ENCODE data around the gene XBP1. TPM values are rescaled to one million over a fixed set of nuclear protein-coding genes. Genes with fewer than 3 reads are reported as not detected.

The XBP1 gene
- total and polyA plus RNA-seq, 2 experiments from 2014 or later: 95.1 to 195 TPM

DNA sequence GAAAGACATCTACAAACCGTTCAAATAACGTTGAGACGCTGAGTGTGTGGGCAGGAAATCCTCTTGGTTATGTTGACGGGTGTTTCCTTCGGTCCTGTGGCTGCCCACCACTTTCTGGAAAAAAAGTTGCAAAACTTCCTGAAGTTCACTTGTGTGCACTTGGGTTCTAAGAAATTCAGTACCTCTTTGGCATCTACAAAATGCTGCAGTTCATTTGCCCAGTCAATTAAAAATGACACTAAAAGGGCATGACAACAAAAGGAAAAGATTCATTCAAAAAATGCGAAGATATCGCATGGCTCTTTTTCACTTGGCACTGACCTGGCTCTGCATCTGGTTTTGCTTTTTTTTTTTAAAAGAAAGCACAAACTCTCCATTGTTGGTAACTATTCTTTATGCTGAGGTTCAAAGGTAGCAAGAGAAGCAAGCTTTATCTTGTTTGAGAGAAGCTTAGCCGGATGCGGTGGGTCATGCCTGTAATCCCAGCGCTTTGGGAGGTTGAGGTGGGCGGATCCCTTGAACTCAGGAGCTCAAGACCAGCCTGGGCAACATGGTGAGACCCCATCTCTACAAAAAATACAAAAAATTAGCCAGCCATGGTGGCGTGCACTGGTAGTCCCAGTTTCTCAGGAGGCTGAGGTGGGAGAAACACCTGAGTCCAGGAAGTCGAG, 10.6 kb upstream of the XBP1 start:
- H2AFZ ChIP-seq: no peak overlapping the region
- no peak for DNase-seq (ENCODE audit: low spot score)
- no peak for ATAC-seq
- H3K79me2 ChIP-seq (replicated peaks; ENCODE audit: insufficient read depth): peaks cover 10% of the 10 kb centered on the region; the same call in 1 of the 2 replicates
- Mint-ChIP-seq H3K4me3 (no peak overlapping the region), H3K4me1 (peaks cover 4% of the 10 kb centered on the region), H3K9me3 (no peaks in the 10 kb centered on the region), H3K36me3 (ENCODE audit: low read depth) (peaks cover 4% of the 10 kb centered on the region; the same call in 2 of the 3 replicates), H3K27me3 (ENCODE audit: insufficient read depth, low read depth, poor library complexity) (peaks cover 9% of the 10 kb centered on the region), H3K27ac (no peak overlapping the region)
- 0 out of 2 replicates have a peak, but pooled peaks cover 4% of the 10 kb centered on the region for H3F3A ChIP-seq (replicated peaks; ENCODE audit: low read depth)
- H4K20me1 ChIP-seq (replicated peaks; ENCODE audit: insufficient read depth): no peaks in the 10 kb centered on the region
- TF ChIP-seq, protein P1, sequence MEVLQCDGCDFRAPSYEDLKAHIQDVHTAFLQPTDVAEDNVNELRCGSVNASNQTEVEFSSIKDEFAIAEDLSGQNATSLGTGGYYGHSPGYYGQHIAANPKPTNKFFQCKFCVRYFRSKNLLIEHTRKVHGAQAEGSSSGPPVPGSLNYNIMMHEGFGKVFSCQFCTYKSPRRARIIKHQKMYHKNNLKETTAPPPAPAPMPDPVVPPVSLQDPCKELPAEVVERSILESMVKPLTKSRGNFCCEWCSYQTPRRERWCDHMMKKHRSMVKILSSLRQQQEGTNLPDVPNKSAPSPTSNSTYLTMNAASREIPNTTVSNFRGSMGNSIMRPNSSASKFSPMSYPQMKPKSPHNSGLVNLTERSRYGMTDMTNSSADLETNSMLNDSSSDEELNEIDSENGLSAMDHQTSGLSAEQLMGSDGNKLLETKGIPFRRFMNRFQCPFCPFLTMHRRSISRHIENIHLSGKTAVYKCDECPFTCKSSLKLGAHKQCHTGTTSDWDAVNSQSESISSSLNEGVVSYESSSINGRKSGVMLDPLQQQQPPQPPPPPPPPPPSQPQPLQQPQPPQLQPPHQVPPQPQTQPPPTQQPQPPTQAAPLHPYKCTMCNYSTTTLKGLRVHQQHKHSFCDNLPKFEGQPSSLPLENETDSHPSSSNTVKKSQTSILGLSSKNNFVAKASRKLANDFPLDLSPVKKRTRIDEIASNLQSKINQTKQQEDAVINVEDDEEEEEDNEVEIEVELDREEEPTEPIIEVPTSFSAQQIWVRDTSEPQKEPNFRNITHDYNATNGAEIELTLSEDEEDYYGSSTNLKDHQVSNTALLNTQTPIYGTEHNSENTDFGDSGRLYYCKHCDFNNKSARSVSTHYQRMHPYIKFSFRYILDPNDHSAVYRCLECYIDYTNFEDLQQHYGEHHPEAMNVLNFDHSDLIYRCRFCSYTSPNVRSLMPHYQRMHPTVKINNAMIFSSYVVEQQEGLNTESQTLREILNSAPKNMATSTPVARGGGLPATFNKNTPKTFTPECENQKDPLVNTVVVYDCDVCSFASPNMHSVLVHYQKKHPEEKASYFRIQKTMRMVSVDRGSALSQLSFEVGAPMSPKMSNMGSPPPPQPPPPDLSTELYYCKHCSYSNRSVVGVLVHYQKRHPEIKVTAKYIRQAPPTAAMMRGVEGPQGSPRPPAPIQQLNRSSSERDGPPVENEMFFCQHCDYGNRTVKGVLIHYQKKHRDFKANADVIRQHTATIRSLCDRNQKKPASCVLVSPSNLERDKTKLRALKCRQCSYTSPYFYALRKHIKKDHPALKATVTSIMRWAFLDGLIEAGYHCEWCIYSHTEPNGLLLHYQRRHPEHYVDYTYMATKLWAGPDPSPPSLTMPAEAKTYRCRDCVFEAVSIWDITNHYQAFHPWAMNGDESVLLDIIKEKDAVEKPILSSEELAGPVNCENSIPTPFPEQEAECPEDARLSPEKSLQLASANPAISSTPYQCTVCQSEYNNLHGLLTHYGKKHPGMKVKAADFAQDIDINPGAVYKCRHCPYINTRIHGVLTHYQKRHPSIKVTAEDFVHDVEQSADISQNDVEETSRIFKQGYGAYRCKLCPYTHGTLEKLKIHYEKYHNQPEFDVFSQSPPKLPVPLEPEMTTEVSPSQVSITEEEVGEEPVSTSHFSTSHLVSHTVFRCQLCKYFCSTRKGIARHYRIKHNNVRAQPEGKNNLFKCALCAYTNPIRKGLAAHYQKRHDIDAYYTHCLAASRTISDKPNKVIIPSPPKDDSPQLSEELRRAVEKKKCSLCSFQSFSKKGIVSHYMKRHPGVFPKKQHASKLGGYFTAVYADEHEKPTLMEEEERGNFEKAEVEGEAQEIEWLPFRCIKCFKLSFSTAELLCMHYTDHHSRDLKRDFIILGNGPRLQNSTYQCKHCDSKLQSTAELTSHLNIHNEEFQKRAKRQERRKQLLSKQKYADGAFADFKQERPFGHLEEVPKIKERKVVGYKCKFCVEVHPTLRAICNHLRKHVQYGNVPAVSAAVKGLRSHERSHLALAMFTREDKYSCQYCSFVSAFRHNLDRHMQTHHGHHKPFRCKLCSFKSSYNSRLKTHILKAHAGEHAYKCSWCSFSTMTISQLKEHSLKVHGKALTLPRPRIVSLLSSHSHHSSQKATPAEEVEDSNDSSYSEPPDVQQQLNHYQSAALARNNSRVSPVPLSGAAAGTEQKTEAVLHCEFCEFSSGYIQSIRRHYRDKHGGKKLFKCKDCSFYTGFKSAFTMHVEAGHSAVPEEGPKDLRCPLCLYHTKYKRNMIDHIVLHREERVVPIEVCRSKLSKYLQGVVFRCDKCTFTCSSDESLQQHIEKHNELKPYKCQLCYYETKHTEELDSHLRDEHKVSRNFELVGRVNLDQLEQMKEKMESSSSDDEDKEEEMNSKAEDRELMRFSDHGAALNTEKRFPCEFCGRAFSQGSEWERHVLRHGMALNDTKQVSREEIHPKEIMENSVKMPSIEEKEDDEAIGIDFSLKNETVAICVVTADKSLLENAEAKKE (CRISPR knock-in tag; IDR thresholded peaks at IDR 0.05): no peak
- TF ChIP-seq EZH2 (IDR thresholded peaks at IDR 0.05; ENCODE audit: low read depth, unreplicated experiment): no peak
- TF ChIP-seq, protein P2, sequence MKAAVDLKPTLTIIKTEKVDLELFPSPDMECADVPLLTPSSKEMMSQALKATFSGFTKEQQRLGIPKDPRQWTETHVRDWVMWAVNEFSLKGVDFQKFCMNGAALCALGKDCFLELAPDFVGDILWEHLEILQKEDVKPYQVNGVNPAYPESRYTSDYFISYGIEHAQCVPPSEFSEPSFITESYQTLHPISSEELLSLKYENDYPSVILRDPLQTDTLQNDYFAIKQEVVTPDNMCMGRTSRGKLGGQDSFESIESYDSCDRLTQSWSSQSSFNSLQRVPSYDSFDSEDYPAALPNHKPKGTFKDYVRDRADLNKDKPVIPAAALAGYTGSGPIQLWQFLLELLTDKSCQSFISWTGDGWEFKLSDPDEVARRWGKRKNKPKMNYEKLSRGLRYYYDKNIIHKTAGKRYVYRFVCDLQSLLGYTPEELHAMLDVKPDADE (IDR thresholded peaks at IDR 0.05): no peak
- no peaks in the 10 kb centered on the region for H3K27me3 ChIP-seq (ENCODE audit: insufficient read depth)
- H3K27ac ChIP-seq (ENCODE audit: low read depth): no peak overlapping the region
- no peak overlapping the region for H3K4me2 ChIP-seq
- no peaks in the 10 kb centered on the region for H3K4me1 ChIP-seq (ENCODE audit: insufficient read depth)
- no peaks in the 10 kb centered on the region for H3K36me3 ChIP-seq (ENCODE audit: insufficient read depth)
- H3K9me2 ChIP-seq (ENCODE audit: insufficient read depth): no peaks in the 10 kb centered on the region
- H3K4me3 ChIP-seq: no peak overlapping the region
